BJ (cell line): ENCODE data around the gene PILRB. TPM values are rescaled to one million over a fixed set of nuclear protein-coding genes. Genes with fewer than 3 reads are reported as not detected.

ENCODE experiments used
- CTCF ChIA-PET: fragments of 350-600 bp; formaldehyde crosslinking; extraction: SDS; loops from one replicate; lab custom pipeline; 2021; ENCODE audit warnings: antibody characterized with exemption, inconsistent platforms; lab: Yijun Ruan, JAX
- POLR2A ChIA-PET: fragments of 300-600 bp; sonication (Branson Sonifier 250); formaldehyde crosslinking; extraction: SDS; loops from one replicate; lab custom pipeline; 2021; ENCODE audit warnings: antibody characterized with exemption; lab: Charles Lee
- DNase-seq: peaks from one replicate; pipeline ENCODE4 v3.0.0-alpha.2; 2011; ENCODE audit warnings: low read depth
- H3K27me3 ChIP-seq: 2 replicates; pipeline ENCODE4 v1.6.0; 2011; ENCODE audit warnings: low read length; ENCODE audit not compliant: control insufficient read depth, insufficient read depth
- H3K36me3 ChIP-seq: 2 replicates; pipeline ENCODE4 v1.5.1; 2011; ENCODE audit warnings: low read length; ENCODE audit not compliant: control insufficient read depth, insufficient read depth
- H3K4me3 ChIP-seq: 2 replicates; pipeline ENCODE4 v1.5.1; 2011; ENCODE audit warnings: low read depth, mild to moderate bottlenecking, control low read depth, low read length
- polyA plus RNA-seq: library from polyadenylated mRNA; depleted of rRNA; stranded (reverse); fragments of >200 nt; gene quantifications from 2 replicates; pipeline ENCODE4 v1.2.3, GENCODE V29; 2011
- TF ChIP-seq, protein P1 (sequence below): IDR thresholded peaks from 2 replicates; pipeline ENCODE4 v1.5.1; 2011; ENCODE audit warnings: low read depth, mild to moderate bottlenecking, control low read depth, inconsistent platforms, low read length, moderate library complexity; ENCODE audit not compliant: insufficient read depth

The PILRB gene
- polyA plus RNA-seq, 1 experiment = 25.4 TPM

DNA sequence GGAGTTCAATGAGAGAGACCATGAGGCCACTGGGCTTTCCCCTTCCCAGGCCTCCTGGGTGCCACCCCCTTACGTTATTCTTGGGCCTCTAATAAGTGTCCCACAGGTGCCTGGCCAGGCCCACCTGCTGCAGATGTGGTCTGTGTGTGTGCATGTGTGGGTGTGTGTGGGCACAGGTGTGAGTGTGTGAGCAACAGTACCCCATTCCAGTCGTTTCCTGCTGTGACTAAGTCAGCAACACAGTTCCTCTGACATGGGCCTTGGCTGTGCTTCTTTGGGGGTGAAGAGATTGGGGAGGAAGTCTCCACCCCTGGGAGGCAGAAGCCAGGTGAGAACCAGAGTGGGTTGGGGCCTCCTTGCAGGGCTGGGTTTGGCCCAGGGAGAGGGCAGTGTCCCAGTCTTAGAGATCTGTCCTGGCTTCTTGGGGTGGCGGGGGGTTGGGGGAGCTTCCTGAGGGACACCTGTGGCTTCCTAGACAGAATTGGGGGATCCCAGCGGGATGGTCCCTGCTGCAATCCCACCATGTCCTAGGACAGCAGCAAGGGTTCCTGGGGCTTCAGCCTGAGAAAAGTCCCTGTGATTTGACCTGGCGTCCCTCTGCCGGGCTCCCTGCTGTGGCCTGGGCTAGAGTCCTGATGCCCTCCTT is 4.1 kb upstream of the PILRB start:
- no peak overlapping the region for H3K4me3 ChIP-seq
- DNase-seq = no peak
- H3K27me3 ChIP-seq = no peaks in the 10 kb centered on the region
- ChIA-PET POLR2A (no interaction called here), CTCF (interaction anchor here (1.2 kb wide), 1 partner anchor 9 kb away, joined by 3 read pairs; no protein-coding TSS in a partner anchor)
- TF ChIP-seq, protein P1, sequence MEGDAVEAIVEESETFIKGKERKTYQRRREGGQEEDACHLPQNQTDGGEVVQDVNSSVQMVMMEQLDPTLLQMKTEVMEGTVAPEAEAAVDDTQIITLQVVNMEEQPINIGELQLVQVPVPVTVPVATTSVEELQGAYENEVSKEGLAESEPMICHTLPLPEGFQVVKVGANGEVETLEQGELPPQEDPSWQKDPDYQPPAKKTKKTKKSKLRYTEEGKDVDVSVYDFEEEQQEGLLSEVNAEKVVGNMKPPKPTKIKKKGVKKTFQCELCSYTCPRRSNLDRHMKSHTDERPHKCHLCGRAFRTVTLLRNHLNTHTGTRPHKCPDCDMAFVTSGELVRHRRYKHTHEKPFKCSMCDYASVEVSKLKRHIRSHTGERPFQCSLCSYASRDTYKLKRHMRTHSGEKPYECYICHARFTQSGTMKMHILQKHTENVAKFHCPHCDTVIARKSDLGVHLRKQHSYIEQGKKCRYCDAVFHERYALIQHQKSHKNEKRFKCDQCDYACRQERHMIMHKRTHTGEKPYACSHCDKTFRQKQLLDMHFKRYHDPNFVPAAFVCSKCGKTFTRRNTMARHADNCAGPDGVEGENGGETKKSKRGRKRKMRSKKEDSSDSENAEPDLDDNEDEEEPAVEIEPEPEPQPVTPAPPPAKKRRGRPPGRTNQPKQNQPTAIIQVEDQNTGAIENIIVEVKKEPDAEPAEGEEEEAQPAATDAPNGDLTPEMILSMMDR = no peak
- H3K36me3 ChIP-seq = peaks cover 53% of the 10 kb centered on the region

DNA sequence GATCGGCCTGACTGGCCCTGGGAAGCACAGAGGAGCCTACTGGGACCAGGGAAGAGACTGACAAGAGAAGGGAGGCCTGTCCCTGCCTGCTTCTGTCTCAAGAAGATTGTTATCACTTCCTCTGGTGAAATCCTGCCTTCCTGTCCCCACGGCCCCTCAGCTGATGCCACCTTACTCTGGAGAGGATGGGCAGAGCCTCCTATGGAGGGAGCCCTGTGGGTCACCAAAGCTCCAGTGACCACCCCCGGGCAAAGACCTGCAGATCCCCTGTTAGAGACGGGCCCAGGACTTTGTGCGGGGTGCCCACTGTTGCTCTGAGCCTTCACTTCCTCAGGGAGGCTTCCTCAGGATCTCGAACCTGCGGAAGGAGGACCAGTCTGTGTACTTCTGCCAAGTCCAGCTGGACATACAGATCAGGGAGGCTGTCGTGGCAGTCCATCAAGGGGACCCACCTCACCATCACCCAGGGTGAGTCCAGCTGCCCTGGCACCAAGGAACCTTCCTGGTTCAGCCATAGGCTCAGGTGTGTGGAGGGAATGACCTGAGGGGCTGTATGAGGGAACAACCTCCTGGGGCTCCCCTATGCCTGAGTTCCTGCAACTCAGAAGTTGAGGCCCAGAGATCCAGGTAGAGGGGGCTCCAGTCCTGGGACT is 1.4 kb upstream of the PILRB start:
- Histone ChIP-seq H3K36me3 (peaks cover 51% of the 10 kb centered on the region), H3K4me3 (no peak overlapping the region), H3K27me3 (no peaks in the 10 kb centered on the region)
- TF ChIP-seq, protein P1 = no peak
- no peak for DNase-seq
- ChIA-PET CTCF (no interaction called here), POLR2A (no interaction called here)

DNA sequence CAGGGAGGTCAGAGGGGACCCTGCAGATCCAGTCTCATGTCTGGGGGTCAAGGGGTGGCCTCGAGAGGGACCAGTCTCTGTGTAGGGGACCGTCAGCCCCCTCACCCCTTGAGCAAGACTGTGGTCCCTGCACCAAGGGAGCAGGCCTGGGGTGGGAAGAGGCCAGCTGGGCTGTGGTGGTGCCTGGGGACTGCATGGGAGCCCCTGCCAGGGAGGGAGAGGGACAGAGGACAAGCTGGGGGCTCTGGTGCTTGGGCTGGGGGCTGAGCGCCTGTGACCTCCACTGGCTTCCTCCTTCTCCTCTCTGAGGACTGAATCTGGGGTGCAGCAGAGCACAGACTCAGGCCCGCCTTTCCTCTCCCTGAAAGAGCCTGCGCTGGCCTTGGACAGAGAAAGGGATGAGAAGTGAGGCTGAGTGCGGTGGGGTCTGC is 771 bp upstream of the PILRB start:
- TF ChIP-seq, protein P1 = no peak
- ChIA-PET CTCF (no interaction called here), POLR2A (no interaction called here)
- H3K27me3 ChIP-seq = no peaks in the 10 kb centered on the region
- H3K36me3 ChIP-seq = peaks cover 50% of the 10 kb centered on the region
- DNase-seq = no peak
- no peak overlapping the region for H3K4me3 ChIP-seq

DNA sequence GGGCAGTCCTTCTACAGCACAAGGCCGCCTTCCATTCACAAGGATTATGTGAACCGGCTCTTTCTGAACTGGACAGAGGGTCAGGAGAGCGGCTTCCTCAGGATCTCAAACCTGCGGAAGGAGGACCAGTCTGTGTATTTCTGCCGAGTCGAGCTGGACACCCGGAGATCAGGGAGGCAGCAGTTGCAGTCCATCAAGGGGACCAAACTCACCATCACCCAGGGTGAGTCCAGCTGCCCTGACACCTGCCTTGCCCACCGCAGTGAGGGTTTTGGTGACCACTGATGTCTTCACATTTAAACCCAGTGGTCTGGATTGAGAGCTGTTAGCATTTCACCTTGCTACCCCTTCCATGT is 918 bp downstream of the PILRB start:
- H3K27me3 ChIP-seq = no peaks in the 10 kb centered on the region
- H3K4me3 ChIP-seq = no peak overlapping the region
- H3K36me3 ChIP-seq = peaks cover 38% of the 10 kb centered on the region
- DNase-seq = no peak
- CTCF ChIA-PET = interaction anchor here (2.4 kb wide), 1 partner anchor 13 kb away, joined by 13 read pairs; no protein-coding TSS in a partner anchor
- TF ChIP-seq, protein P1 = no peak
- POLR2A ChIA-PET = no interaction called here

DNA sequence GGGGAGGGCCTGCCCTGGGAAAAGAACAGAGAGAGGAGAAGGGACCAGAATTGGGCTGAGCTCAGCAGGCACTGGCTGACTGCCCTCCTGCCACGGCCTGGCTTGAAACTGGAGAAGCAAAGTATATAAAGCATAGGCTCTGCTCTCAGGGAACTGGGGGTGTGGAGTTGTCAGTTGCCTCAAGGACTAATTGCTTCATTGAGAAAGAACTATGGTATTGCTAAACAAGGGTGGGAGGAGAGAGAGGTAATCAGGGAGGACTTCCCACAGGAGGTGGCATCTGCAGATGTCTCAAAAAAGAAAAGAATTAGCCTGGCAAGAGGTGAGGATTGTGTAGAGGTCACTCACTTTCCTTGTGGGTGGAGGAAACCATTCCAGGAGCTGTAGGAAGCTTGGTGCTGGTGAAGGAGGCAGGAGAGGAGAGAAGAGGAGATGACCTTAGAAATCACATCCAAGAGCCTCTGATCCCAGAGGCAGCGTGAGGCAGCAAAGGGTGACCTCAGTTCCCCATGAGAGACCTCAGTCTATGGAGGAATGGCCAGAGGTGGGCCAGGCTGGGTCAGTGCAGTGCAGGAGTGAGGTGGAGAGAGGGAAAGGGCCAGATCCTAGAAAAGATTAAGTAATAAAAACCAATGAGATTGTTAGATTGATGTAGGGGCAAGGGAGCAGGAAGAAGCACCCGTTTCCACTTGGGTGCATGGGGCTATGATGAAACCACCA is 2.4 kb downstream of the PILRB start:
- POLR2A ChIA-PET = no interaction called here
- no peak overlapping the region for H3K4me3 ChIP-seq
- CTCF ChIA-PET = interaction anchor here (2.4 kb wide), 1 partner anchor 15 kb away, joined by 13 read pairs; no protein-coding TSS in a partner anchor
- H3K36me3 ChIP-seq = peaks cover 29% of the 10 kb centered on the region
- TF ChIP-seq, protein P1 = no peak
- no peaks in the 10 kb centered on the region for H3K27me3 ChIP-seq
- no peak for DNase-seq
